K562 (cell line): Measurements from ENCODE around the gene RABL6. TPM values are rescaled to one million over a fixed set of nuclear protein-coding genes. Genes with fewer than 3 reads are reported as not detected.
A peak's percentile ranks its signal among the peaks of the same experiment; 100 is the strongest.
"Not testable (repeated sequence)": the region's sequence is repeated elsewhere in the genome, so short reads cannot be mapped to it uniquely, and the experiment has no call there.

Source experiments
- ATAC-seq: fragments of 200-7000 bp; cut with Tn5 transposase; 3 replicates; pipeline ENCODE4 v1.9.1; 2020; ENCODE audit warnings: moderate library complexity
- BruUV-seq: library from RNA; stranded (reverse); fragments of 400-500 nt; replicated peaks from 2 replicates; lab custom pipeline; 2021; lab: Mats Ljungman, UMichigan
- CTCF ChIA-PET: fragments of 300-600 bp; formaldehyde crosslinking; extraction: SDS; loops from one replicate; lab custom pipeline; 2021; ENCODE audit warnings: low intra/inter-chr PET ratio; lab: Yijun Ruan, JAX
- POLR2A ChIA-PET: fragments of 300-600, 350-650 bp; sonication (Branson Sonifier 250); formaldehyde crosslinking; extraction: SDS; loops from one replicate; lab custom pipeline; 2021; ENCODE audit warnings: antibody characterized with exemption, inconsistent platforms; lab: Yijun Ruan, JAX
- DNase-seq, 4 experiments: peaks; one replicate each; pipeline versions ENCODE4 v3.0.0 to v3.0.0-alpha.2; 2011 to 2018; ENCODE audit warnings: low spot score in 3 of 4, mixed read lengths in 3 of 4; ENCODE audit errors: extremely low read depth in 1 of 4
- FAIRE-seq: peaks from 2 replicates; lab custom pipeline; 2011; peaks lifted over from hg19 to GRCh38; lab: Jason Lieb, UNC
- H2AFZ ChIP-seq: 2 replicates; pipeline ENCODE4 v1.6.0; 2011; ENCODE audit warnings: low read depth, low read length, control low read depth, inconsistent platforms
- H3K27ac ChIP-seq: fragments of 200-600 bp; 3 replicates; pipeline ENCODE4 v1.8.0; 2011; ENCODE audit warnings: low read depth, mild to moderate bottlenecking, control low read depth, inconsistent platforms, low read length, moderate library complexity, mixed read lengths; ENCODE audit errors: extremely low read depth
- H3K27me3 ChIP-seq, 2 experiments: fragments of 300-600 bp in 1 of 2; 2 replicates in 1 of 2; 3 replicates in 1 of 2; pipeline versions ENCODE4 v1.6.0 to v1.8.0; 2011; ENCODE audit warnings: inconsistent platforms in 2 of 2, low read length in 2 of 2, mild to moderate bottlenecking in 1 of 2, mixed read lengths in 1 of 2, moderate library complexity in 1 of 2; ENCODE audit not compliant: control insufficient read depth in 2 of 2, insufficient read depth in 2 of 2
- H3K36me3 ChIP-seq: fragments of 300-600 bp; 3 replicates; pipeline ENCODE4 v1.8.0; 2011; ENCODE audit warnings: mild to moderate bottlenecking, low read length, inconsistent platforms; ENCODE audit not compliant: control insufficient read depth, insufficient read depth
- H3K4me1 ChIP-seq, 2 experiments: fragments of 200-600 bp in 1 of 2; replicated peaks in 1 of 2; 2 replicates in 1 of 2; 3 replicates in 1 of 2; pipeline versions ENCODE4 v1.5.1 to v1.8.0; 2011; ENCODE audit warnings: inconsistent platforms in 2 of 2, low read length in 2 of 2, mild to moderate bottlenecking in 1 of 2, mixed read lengths in 1 of 2, moderate library complexity in 1 of 2; ENCODE audit not compliant: control insufficient read depth in 2 of 2, insufficient read depth in 2 of 2
- H3K4me2 ChIP-seq: 2 replicates; pipeline ENCODE4 v1.6.1; 2011; ENCODE audit warnings: low read length, control low read depth, inconsistent platforms, mixed read lengths; ENCODE audit not compliant: insufficient read depth
- H3K4me3 ChIP-seq: fragments of 200-600 bp; sonication (generic), shearing (Covaris generic); 2 replicates; pipeline ENCODE4 v1.5.1; 2016; ENCODE audit warnings: control low read depth, inconsistent platforms
- H3K79me2 ChIP-seq: fragments of 200-600 bp; 3 replicates; pipeline ENCODE4 v1.8.0; 2011; ENCODE audit warnings: low read length, inconsistent platforms; ENCODE audit not compliant: control insufficient read depth, insufficient read depth
- H3K9ac ChIP-seq, 2 experiments: 2 replicates each; pipeline versions ENCODE4 v1.6.0 to v1.6.1; 2011; ENCODE audit warnings: low read depth in 2 of 2, low read length in 2 of 2, control low read depth in 1 of 2, inconsistent platforms in 1 of 2, mild to moderate bottlenecking in 1 of 2, mixed read lengths in 1 of 2; ENCODE audit not compliant: insufficient read depth in 1 of 2
- H3K9me1 ChIP-seq: one replicate; pipeline ENCODE4 v1.6.0; 2011; ENCODE audit warnings: inconsistent platforms, mild to moderate bottlenecking, low read length, moderate library complexity; ENCODE audit not compliant: control insufficient read depth, insufficient read depth
- H3K9me3 ChIP-seq: replicated peaks from 2 replicates; pipeline ENCODE4 v1.5.1; 2011; ENCODE audit warnings: low read depth, low read length, inconsistent platforms; ENCODE audit not compliant: control insufficient read depth, insufficient read depth
- H4K20me1 ChIP-seq: replicated peaks from 2 replicates; pipeline ENCODE4 v1.6.1; 2011; ENCODE audit warnings: low read length, inconsistent platforms, mixed read lengths; ENCODE audit not compliant: control insufficient read depth, insufficient read depth
- CREM ChIP-seq: IDR thresholded peaks from 2 replicates; pipeline ENCODE4 v1.6.1; 2014; ENCODE audit warnings: antibody characterized with exemption, low read depth
- HDAC6 ChIP-seq: IDR thresholded peaks from 2 replicates; pipeline ENCODE4 v1.6.1; 2012; ENCODE audit warnings: low read depth, mild to moderate bottlenecking, control low read depth, inconsistent platforms, low read length, moderate library complexity
- ILK ChIP-seq: fragments of 450-650 bp; IDR thresholded peaks from 2 replicates; pipeline ENCODE4 v1.6.1; 2016; ENCODE audit warnings: missing genetic modification characterization, low read depth, mild to moderate bottlenecking, missing compliant biosample characterization, moderate library complexity, borderline replicate concordance
- MED1 ChIP-seq: sonication (generic); formaldehyde crosslinking; IDR thresholded peaks from 2 replicates; pipeline ENCODE4 v1.8.1; 2023; ENCODE audit warnings: missing genetic modification reagents, borderline replicate concordance
- NR4A1 ChIP-seq, 2 experiments: fragments of 250-450 bp in 1 of 2; fragments of 450-650 bp in 1 of 2; sonication (Bioruptor Pico) in 1 of 2; IDR thresholded peaks; 2 replicates each; pipeline versions ENCODE4 v1.4.0 to v1.6.1; 2016 to 2020; ENCODE audit warnings: mild to moderate bottlenecking in 2 of 2, missing compliant biosample characterization in 1 of 2, missing genetic modification characterization in 1 of 2, moderate library complexity in 1 of 2
- POLR2B ChIP-seq: fragments of 450-650 bp; IDR thresholded peaks from 2 replicates; pipeline ENCODE4 v1.6.1; 2018; ENCODE audit warnings: low read depth; ENCODE audit not compliant: partially characterized antibody
- ZNF398 ChIP-seq: fragments of 250-450 bp; sonication (Bioruptor Pico); IDR thresholded peaks from 2 replicates; pipeline ENCODE4 v1.8.0; 2021; ENCODE audit warnings: moderate library complexity, mild to moderate bottlenecking, inconsistent platforms
- WGBS: fragments of 100-300 bp; shearing (Covaris generic); methylation state at CpG from one replicate; pipeline ENCODE4 v1.1.6; 2016; ENCODE audit warnings: low coverage, mixed read lengths; ENCODE audit not compliant: insufficient coverage; ENCODE audit errors: missing lambda C conversion rate; 5-methylcytosine and 5-hydroxymethylcytosine counted together
- in situ Hi-C: fragments of 300-500 bp; cut with MboI; formaldehyde crosslinking; loops from 4 replicates; pipeline ENCODE4 v1.15.0; 2018; ENCODE audit warnings: inconsistent platforms, mixed read lengths
- intact Hi-C: fragments of 100-400 bp; cut with micrococcal nuclease; formaldehyde crosslinking; loops from 2 replicates; pipeline ENCODE4 v1.14.2; 2022
- polyA plus RNA-seq, 8 experiments: library from polyadenylated mRNA; depleted of rRNA in 4 of 8; stranded (reverse) in 5 of 8; unstranded in 3 of 8; fragments of >200 nt; fragmentation: Nextera tagmentation in 2 of 8; fragmentation: Illumina TruSeq in 1 of 8; extraction: Ambion mirVana in 2 of 8; extraction: Trizol in 1 of 8; gene quantifications; 2 replicates each; pipeline versions ENCODE4 v1.2.1 to v1.2.3, GENCODE V29; 2011 to 2014; ENCODE audit warnings: inconsistent platforms in 1 of 8, missing spikeins in 1 of 8
- total RNA-seq, 7 experiments: library from RNA; depleted of rRNA in 6 of 7; stranded (reverse); fragments of >200 nt in 6 of 7; fragmentation: Illumina TruSeq in 2 of 7; extraction: Trizol in 2 of 7; gene quantifications; 2 replicates each; pipeline versions ENCODE4 v1.2.1 to v1.2.3, GENCODE V29; 2011 to 2021; ENCODE audit warnings: low replicate concordance in 1 of 7
- TF ChIP-seq, protein P1 (sequence below): fragments of 450-650 bp; formaldehyde crosslinking; IDR thresholded peaks from 2 replicates; pipeline ENCODE4 v1.4.0; 2020; ENCODE audit warnings: mild to moderate bottlenecking

The RABL6 gene
- total and polyA plus RNA-seq, 9 of the 15 experiments (the other 6 are each of a cell fraction or from before 2014, with no cell fraction given) = 5.6 to 181 (median 84.5) TPM

GRCh38 chr9:136765041-136765440 lies 42.7 kb upstream of the RABL6 start (continued):
- TF ChIP-seq MED1 (CRISPR knock-in tag) (no peak), ILK (tag) (no peak), NR4A1 (CRISPR knock-in tag; IDR thresholded peaks at IDR 0.05) (no peak), NR4A1 (tag; IDR thresholded peaks at IDR 0.05) (no peak), ZNF398 (CRISPR knock-in tag) (no peak), POLR2B (no peak), CREM (no peak), HDAC6 (no peak)
- TF ChIP-seq, protein P1, sequence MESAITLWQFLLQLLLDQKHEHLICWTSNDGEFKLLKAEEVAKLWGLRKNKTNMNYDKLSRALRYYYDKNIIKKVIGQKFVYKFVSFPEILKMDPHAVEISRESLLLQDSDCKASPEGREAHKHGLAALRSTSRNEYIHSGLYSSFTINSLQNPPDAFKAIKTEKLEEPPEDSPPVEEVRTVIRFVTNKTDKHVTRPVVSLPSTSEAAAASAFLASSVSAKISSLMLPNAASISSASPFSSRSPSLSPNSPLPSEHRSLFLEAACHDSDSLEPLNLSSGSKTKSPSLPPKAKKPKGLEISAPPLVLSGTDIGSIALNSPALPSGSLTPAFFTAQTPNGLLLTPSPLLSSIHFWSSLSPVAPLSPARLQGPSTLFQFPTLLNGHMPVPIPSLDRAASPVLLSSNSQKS (CRISPR knock-in tag) = no peak

- in situ Hi-C loops = not testable (repeated sequence)
Observed at GRCh38 chr9:136765745-136766409, 41.9 kb upstream of the RABL6 start.

More at GRCh38 chr9:136765745-136766409, 41.9 kb upstream of the RABL6 start:
- H3K4me3 ChIP-seq, FAIRE-seq, H3K27ac ChIP-seq, H3K79me2 ChIP-seq, H3K36me3 ChIP-seq, ATAC-seq, H2AFZ ChIP-seq, H3K9me3 ChIP-seq, H4K20me1 ChIP-seq, H3K4me2 ChIP-seq, DNase-seq, H3K27me3 ChIP-seq, BruUV-seq, H3K9me1 ChIP-seq: not testable (repeated sequence)
- Histone ChIP-seq H3K9ac (peak overlapping the region in 1 of 2 experiments; percentile 12; a peak in 1 of 4 replicates), H3K4me1 (peaks cover 16 to 57% of the 10 kb centered on the region in 2 experiments; a peak in 4 of 5 replicates)
- intact Hi-C loops = loop anchor here (1.0 kb wide), 1 partner anchor 18 kb away; no protein-coding TSS in a partner anchor
- WGBS = 59% methylated on average over 14 of the region's 14 CpGs
- ChIA-PET CTCF (interaction anchor here (1.0 to 1.4 kb wide), 3 partner anchors 18 to 25 kb away, joined by 4 to 8 read pairs (median 4); partner anchors contain the start of gene TMEM141), POLR2A (interaction anchor here (1.0 to 1.2 kb wide), 3 partner anchors 9 to 19 kb away, joined by 3 to 5 read pairs (median 3); no protein-coding TSS in a partner anchor)
